CD4-positive, alpha-beta T cell (primary cell): ENCODE measurements around the gene DPY19L2. TPM values are rescaled to one million over a fixed set of nuclear protein-coding genes. Genes with fewer than 3 reads are reported as not detected.
"Not testable (repeated sequence)": the region's sequence is repeated elsewhere in the genome, so short reads cannot be mapped to it uniquely, and the experiment has no call there.

Experiments
- ATAC-seq: fragments of 200-7000 bp; cut with Tn5 transposase; one replicate; pipeline ENCODE4 v1.10.0; 2022; ENCODE audit warnings: mild to moderate bottlenecking; ENCODE audit not compliant: poor library complexity
- CTCF ChIA-PET: fragments of 350-600 bp; sonication (Branson Sonifier 250); formaldehyde crosslinking; loops from one replicate; lab custom pipeline; 2021; ENCODE audit warnings: antibody characterized with exemption, inconsistent platforms; lab: Charles Lee
- POLR2A ChIA-PET: fragments of 350-600 bp; sonication (Branson Sonifier 250); formaldehyde crosslinking; loops from one replicate; lab custom pipeline; 2021; ENCODE audit warnings: antibody characterized with exemption, inconsistent platforms; lab: Charles Lee
- DNase-seq, 14 experiments: peaks; one replicate each; pipeline ENCODE4 v3.0.0-alpha.2; 2013 to 2020; ENCODE audit warnings: mixed read lengths in 2 of 14
- H3K27ac ChIP-seq, 2 donors: one replicate each; pipeline versions ENCODE4 v1.5.1 to v1.7.0; 2013; ENCODE audit warnings: low read length in 2 of 2, low read depth in 1 of 2, mild to moderate bottlenecking in 1 of 2
- H3K27me3 ChIP-seq, 2 experiments: 1 replicate in 1 of 2; 2 replicates in 1 of 2; pipeline versions ENCODE4 v1.6.1 to v1.7.0; 2013; ENCODE audit warnings: low read length in 2 of 2, control low read depth in 1 of 2, mild to moderate bottlenecking in 1 of 2, moderate library complexity in 1 of 2; ENCODE audit not compliant: insufficient read depth in 2 of 2, control insufficient read depth in 1 of 2
- H3K36me3 ChIP-seq: one replicate; pipeline ENCODE4 v1.6.1; 2013; ENCODE audit warnings: low read length, control low read depth; ENCODE audit not compliant: insufficient read depth
- H3K4me1 ChIP-seq: one replicate; pipeline ENCODE4 v1.6.1; 2013; ENCODE audit warnings: low read length, control low read depth; ENCODE audit not compliant: insufficient read depth
- H3K4me3 ChIP-seq: one replicate; pipeline ENCODE4 v1.5.1; 2013; ENCODE audit warnings: mild to moderate bottlenecking, low read length, moderate library complexity
- H3K9me3 ChIP-seq, 2 experiments: 1 replicate in 1 of 2; 2 replicates in 1 of 2; pipeline versions ENCODE4 v1.6.1 to v1.7.0; 2013; ENCODE audit warnings: low read length in 2 of 2, mild to moderate bottlenecking in 2 of 2, control low read depth in 1 of 2, moderate library complexity in 1 of 2; ENCODE audit not compliant: control insufficient read depth in 1 of 2, insufficient read depth in 1 of 2
- H3K27ac Mint-ChIP-seq: one replicate; pipeline ENCODE4 v1.8.0; 2020; ENCODE audit warnings: mixed read lengths
- H3K27me3 Mint-ChIP-seq: one replicate; pipeline ENCODE4 v1.8.0; 2021; ENCODE audit warnings: mixed read lengths
- H3K36me3 Mint-ChIP-seq: one replicate; pipeline ENCODE4 v1.8.0; 2021; ENCODE audit warnings: low read depth, mixed read lengths
- H3K4me1 Mint-ChIP-seq: one replicate; pipeline ENCODE4 v1.8.0; 2021; ENCODE audit warnings: low read depth, mixed read lengths
- H3K4me3 Mint-ChIP-seq: one replicate; pipeline ENCODE4 v1.8.0; 2020; ENCODE audit warnings: mild to moderate bottlenecking, mixed read lengths
- H3K9me3 Mint-ChIP-seq: one replicate; pipeline ENCODE4 v1.8.0; 2020; ENCODE audit warnings: mixed read lengths
- intact Hi-C, 2 experiments: fragments of 100-400 bp; cut with DNase I in 1 of 2; cut with micrococcal nuclease in 1 of 2; formaldehyde crosslinking; loops; one replicate each; pipeline versions ENCODE4 v1.15.1 to v1.9.0; 2023 to 2025; cut with DNase I, micrococcal nuclease
- total RNA-seq, 174 experiments: library from RNA in 2 of 174; stranded (reverse) in 2 of 174; gene quantifications; one replicate each; pipeline ENCODE4 v1.2.3 and lab custom pipeline; 2021 to 2026

DPY19L2 gene
- total RNA-seq, 2 experiments from 2014 or later: not detected

DNA sequence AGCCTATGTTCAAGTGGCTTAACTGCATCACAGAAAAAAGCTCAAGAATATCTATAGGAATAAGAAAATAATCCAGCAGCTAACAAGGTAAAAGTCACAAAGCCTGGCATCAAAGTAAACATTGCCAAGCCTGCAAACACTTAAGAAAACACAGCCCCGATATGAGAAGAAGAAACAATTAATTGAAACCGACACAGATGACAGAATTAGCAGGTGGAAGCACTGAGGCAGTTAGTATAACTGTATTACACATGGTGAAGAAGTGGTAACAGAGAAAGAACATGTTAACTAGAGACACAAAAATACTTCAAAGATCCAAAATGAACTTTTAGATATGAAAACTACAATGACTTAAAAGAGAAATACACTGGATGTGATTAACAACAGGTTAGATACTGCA is 57.0 kb downstream of the DPY19L2 start:
- H3K27ac ChIP-seq, DNase-seq, H3K9me3 Mint-ChIP-seq, H3K4me3 ChIP-seq, H3K4me1 Mint-ChIP-seq, H3K4me3 Mint-ChIP-seq, H3K36me3 Mint-ChIP-seq, H3K9me3 ChIP-seq, CTCF ChIA-PET, H3K36me3 ChIP-seq, H3K27me3 ChIP-seq, ATAC-seq, H3K4me1 ChIP-seq, H3K27me3 Mint-ChIP-seq, H3K27ac Mint-ChIP-seq, intact Hi-C loops, POLR2A ChIA-PET: not testable (repeated sequence)

DNA sequence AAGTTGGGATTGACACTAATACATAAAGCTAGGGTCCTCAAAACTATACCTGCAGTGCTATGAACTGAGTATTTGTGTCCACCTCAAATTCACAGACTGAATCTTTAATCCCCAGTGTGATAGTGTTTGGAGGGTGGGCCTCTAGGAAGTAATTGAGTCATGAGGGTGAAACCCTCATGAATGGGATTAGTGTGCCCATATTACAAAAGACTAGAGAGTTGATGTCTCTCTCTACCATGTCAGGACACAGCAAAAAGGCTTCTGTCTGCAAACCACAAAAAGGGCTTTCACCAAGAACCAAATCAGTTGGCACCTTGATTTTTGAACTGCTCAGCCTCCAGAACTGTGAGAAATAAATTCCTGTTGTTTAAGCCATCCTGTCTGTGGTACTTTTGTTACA is 59.0 kb downstream of the DPY19L2 start:
- H3K27me3 ChIP-seq, DNase-seq, H3K27ac Mint-ChIP-seq, H3K4me3 ChIP-seq, intact Hi-C loops, POLR2A ChIA-PET, H3K4me1 Mint-ChIP-seq, H3K27ac ChIP-seq, ATAC-seq, H3K27me3 Mint-ChIP-seq, H3K36me3 ChIP-seq, H3K4me1 ChIP-seq, H3K36me3 Mint-ChIP-seq, H3K9me3 ChIP-seq, H3K4me3 Mint-ChIP-seq, H3K9me3 Mint-ChIP-seq, CTCF ChIA-PET: not testable (repeated sequence)

DNA sequence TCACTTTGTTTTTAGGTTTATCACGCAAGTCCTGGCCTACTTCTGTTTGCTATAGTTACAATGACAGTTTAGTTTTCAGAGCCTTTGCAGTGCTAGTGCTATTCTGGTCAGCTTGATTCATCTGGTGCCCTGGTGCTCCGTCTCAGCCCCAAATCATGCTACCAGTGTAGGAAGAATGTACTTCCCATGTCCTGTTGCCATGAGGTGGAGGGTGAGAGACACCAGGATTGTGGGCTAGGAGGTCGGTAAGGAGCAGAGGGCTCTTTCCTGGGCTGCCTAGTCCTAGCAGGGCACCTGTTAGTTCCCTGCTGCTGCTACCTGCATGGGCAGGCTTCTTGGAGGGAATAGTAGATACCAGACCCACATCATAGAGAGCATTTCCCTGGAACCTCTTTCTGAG is 63.3 kb downstream of the DPY19L2 start:
- H3K9me3 Mint-ChIP-seq, DNase-seq, H3K36me3 Mint-ChIP-seq, CTCF ChIA-PET, H3K9me3 ChIP-seq, H3K4me3 Mint-ChIP-seq, H3K4me1 Mint-ChIP-seq, H3K4me3 ChIP-seq, H3K27ac ChIP-seq, H3K36me3 ChIP-seq, H3K4me1 ChIP-seq, H3K27me3 ChIP-seq, H3K27me3 Mint-ChIP-seq, H3K27ac Mint-ChIP-seq, intact Hi-C loops, ATAC-seq, POLR2A ChIA-PET: not testable (repeated sequence)

DNA sequence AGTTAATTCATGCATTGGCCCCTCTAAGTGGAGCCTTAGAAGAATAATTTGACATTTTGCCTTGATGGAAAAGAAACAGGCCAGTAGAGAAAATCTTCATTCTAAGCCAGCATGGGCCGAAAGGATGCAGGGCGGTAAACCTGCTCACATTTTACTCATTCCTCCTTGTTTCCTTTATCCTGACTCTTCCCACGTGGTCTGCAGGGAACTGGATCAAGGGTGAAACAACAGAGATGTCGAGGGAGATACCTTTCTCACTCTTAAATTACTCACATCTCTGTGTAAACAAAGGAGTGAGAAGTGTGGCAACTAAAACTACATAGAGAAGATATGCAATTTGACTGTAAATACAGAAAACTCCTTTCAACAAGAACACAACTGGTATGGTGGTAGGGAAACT is 73.5 kb downstream of the DPY19L2 start:
- H3K27me3 ChIP-seq, H3K27me3 Mint-ChIP-seq, H3K4me1 Mint-ChIP-seq, DNase-seq, POLR2A ChIA-PET, ATAC-seq, H3K36me3 ChIP-seq, H3K9me3 Mint-ChIP-seq, H3K27ac Mint-ChIP-seq, H3K4me3 Mint-ChIP-seq, H3K9me3 ChIP-seq, H3K27ac ChIP-seq, H3K36me3 Mint-ChIP-seq, intact Hi-C loops, H3K4me1 ChIP-seq, H3K4me3 ChIP-seq, CTCF ChIA-PET: not testable (repeated sequence)

DNA sequence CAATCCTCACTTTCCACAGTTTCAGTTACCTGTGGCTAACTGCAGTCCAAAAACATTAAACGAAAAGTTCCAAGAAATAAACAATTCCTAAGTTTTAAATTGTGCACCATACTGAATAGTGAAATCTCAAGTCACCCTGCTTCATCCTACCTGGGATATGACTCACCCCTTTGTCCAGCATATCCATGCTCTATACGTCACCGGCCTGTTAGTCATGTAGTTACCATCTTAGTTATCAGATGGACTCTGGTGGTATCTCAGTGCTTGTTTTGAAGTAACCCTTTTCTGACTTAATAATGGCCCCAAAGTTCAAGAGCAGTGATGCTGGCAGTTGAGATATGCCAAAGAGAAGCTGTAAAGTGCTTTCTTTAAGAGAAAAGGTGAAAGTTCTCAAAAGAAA is 83.9 kb downstream of the DPY19L2 start:
- intact Hi-C loops, H3K4me1 Mint-ChIP-seq, H3K27ac Mint-ChIP-seq, H3K36me3 ChIP-seq, H3K9me3 ChIP-seq, H3K9me3 Mint-ChIP-seq, POLR2A ChIA-PET, H3K27ac ChIP-seq, ATAC-seq, DNase-seq, H3K36me3 Mint-ChIP-seq, H3K27me3 ChIP-seq, H3K4me1 ChIP-seq, H3K27me3 Mint-ChIP-seq, CTCF ChIA-PET, H3K4me3 ChIP-seq, H3K4me3 Mint-ChIP-seq: not testable (repeated sequence)

DNA sequence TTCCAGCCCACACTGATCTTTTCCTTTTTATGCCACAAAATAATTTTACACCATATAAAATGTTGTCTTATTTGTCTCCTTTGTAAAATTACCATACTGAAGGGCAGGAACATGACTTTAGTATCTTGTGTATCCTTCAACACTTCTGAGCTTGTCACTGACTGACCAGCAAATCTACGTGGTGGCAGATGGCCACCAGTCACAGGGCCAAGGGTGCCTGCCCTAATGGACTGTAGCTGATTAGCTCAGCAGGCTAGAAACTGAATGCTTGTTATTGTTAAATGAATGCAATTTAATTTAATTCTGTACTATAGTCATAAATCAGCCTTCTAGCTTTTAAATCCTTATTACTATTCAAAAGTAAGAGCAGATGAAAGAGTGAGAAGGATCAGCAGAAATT is 85.0 kb downstream of the DPY19L2 start:
- H3K4me1 ChIP-seq, H3K9me3 ChIP-seq, POLR2A ChIA-PET, H3K27me3 Mint-ChIP-seq, H3K4me3 Mint-ChIP-seq, H3K4me1 Mint-ChIP-seq, H3K36me3 ChIP-seq, H3K9me3 Mint-ChIP-seq, H3K27me3 ChIP-seq, H3K27ac ChIP-seq, DNase-seq, H3K4me3 ChIP-seq, intact Hi-C loops, CTCF ChIA-PET, ATAC-seq, H3K36me3 Mint-ChIP-seq, H3K27ac Mint-ChIP-seq: not testable (repeated sequence)

DNA sequence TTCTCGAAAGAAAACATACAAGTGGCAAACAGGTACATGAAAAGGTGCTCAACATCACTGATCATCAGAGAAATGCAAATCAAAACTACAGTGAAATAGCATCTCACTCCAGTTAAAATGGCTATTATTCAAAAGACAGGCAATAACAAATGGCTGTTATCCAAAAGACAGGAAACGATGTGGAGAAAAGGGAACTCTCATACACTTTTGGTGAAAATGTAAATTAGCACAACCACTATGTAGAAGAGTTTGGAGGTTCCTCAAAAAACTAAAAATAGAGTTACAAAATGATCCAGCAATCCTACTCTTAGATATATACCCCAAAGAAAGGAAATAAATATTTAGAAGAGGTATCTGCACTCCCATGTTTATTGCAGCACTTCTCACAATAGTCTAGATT is 90.7 kb downstream of the DPY19L2 start:
- H3K4me3 Mint-ChIP-seq, H3K9me3 Mint-ChIP-seq, CTCF ChIA-PET, H3K27ac Mint-ChIP-seq, H3K4me1 Mint-ChIP-seq, DNase-seq, H3K27me3 ChIP-seq, POLR2A ChIA-PET, intact Hi-C loops, H3K27ac ChIP-seq, H3K36me3 Mint-ChIP-seq, H3K36me3 ChIP-seq, H3K4me1 ChIP-seq, H3K4me3 ChIP-seq, H3K9me3 ChIP-seq, H3K27me3 Mint-ChIP-seq, ATAC-seq: not testable (repeated sequence)
